PFSK-1 (cell line): ENCODE results near the gene KCNQ2.

ENCODE experiments used
- FOXP2 ChIP-seq: optimal IDR thresholded peaks from 2 replicates; pipeline ENCODE3; 2011; ENCODE audit warnings: borderline replicate concordance, control low read depth, inconsistent platforms; ENCODE audit not compliant: insufficient read depth; ENCODE audit errors: extremely low read length, extremely low read depth
- POLR2AphosphoS5 ChIP-seq: IDR thresholded peaks from 2 replicates; pipeline ENCODE4 v1.6.1; 2012; ENCODE audit warnings: low read depth, mild to moderate bottlenecking, control low read depth, low read length, moderate library complexity
- SIN3A ChIP-seq: IDR thresholded peaks from 2 replicates; pipeline ENCODE4 v1.6.1; 2012; ENCODE audit warnings: mild to moderate bottlenecking, low read length, moderate library complexity, borderline replicate concordance; ENCODE audit not compliant: insufficient read depth
- TAF1 ChIP-seq: IDR thresholded peaks from 2 replicates; pipeline ENCODE4 v1.6.1; 2012; ENCODE audit warnings: low read length, control low read depth, borderline replicate concordance; ENCODE audit not compliant: insufficient read depth
- TF ChIP-seq, protein P1 (sequence below), 2 experiments: IDR thresholded peaks; 2 replicates each; pipeline versions ENCODE4 v1.6.1 to v1.8.0; 2011 to 2012; ENCODE audit warnings: low read depth in 2 of 2, low read length in 2 of 2, control low read depth in 1 of 2, inconsistent platforms in 1 of 2, mild to moderate bottlenecking in 1 of 2, moderate library complexity in 1 of 2; ENCODE audit not compliant: insufficient read depth in 1 of 2

KCNQ2 gene

DNA sequence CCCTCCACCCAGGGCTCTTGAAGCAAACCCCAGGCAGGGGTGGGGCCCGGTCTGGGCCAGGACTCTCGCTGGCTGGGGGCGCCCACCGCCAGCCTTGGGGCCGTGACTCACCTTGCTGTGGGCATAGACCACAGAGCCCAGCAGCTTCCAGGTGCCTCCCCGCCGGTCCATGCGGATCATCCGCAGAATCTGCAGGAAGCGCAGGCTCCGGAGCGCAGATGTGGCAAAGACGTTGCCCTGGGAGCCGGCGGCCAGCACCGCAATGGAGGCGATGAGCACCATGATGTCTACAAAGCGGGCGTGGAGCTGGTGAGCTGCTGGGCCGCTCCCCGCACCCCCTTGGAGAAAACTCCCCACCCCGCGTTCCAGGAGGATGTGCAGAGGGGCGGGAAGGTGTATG, 27.9 kb downstream of the KCNQ2 start:
- TF ChIP-seq, protein P1, sequence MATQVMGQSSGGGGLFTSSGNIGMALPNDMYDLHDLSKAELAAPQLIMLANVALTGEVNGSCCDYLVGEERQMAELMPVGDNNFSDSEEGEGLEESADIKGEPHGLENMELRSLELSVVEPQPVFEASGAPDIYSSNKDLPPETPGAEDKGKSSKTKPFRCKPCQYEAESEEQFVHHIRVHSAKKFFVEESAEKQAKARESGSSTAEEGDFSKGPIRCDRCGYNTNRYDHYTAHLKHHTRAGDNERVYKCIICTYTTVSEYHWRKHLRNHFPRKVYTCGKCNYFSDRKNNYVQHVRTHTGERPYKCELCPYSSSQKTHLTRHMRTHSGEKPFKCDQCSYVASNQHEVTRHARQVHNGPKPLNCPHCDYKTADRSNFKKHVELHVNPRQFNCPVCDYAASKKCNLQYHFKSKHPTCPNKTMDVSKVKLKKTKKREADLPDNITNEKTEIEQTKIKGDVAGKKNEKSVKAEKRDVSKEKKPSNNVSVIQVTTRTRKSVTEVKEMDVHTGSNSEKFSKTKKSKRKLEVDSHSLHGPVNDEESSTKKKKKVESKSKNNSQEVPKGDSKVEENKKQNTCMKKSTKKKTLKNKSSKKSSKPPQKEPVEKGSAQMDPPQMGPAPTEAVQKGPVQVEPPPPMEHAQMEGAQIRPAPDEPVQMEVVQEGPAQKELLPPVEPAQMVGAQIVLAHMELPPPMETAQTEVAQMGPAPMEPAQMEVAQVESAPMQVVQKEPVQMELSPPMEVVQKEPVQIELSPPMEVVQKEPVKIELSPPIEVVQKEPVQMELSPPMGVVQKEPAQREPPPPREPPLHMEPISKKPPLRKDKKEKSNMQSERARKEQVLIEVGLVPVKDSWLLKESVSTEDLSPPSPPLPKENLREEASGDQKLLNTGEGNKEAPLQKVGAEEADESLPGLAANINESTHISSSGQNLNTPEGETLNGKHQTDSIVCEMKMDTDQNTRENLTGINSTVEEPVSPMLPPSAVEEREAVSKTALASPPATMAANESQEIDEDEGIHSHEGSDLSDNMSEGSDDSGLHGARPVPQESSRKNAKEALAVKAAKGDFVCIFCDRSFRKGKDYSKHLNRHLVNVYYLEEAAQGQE (IDR thresholded peaks at IDR 0.05; ENCODE audit: insufficient read depth in 1 of 2, low read depth in 2 of 2, low read length in 2 of 2), result no peak
- TF ChIP-seq TAF1 (no peak), POLR2AphosphoS5 (no peak), SIN3A (no peak), FOXP2 (no peak)

DNA sequence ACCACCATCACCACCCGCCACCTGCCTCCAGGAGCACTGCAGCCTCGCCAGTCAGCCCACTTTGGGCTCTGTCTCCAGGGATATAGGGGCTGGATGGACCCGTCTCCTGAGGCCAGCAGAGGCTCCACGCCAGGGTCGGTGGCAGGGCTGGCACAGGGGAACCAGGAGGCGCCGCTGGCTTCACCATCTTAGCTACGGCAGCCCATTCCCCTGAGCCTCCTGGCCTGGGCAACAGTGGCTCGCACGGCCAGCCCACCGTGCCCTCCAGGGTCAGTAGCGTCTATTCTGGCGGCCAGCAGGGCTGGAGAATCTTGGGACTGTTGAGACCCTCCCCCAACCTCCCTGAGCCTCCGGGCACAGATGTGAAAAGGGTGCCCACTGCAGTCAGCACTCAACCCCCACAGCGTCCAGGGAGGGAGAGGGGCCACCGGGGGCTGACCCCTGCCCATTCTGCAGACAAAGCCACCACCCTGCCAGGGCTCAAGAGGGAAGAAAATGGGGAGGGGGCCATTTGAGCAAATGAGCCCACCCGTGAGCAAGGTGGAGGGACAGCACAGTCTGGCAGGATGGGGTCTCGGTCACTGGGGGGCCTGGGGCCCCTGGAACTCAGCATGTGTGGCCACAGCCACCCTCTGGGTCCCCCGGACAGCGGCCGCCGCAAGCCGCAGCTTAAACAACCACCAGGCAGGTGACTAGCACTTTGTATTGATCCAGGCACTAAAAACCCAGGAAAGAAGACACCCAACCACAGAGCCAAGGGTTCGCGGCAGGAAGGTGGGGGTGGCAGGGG, 28.7 kb downstream of the KCNQ2 start:
- TF ChIP-seq FOXP2 (no peak), TAF1 (no peak), POLR2AphosphoS5 (no peak), SIN3A (no peak)
- TF ChIP-seq, protein P1 (IDR thresholded peaks at IDR 0.05; ENCODE audit: insufficient read depth in 1 of 2, low read depth in 2 of 2, low read length in 2 of 2), result no peak

DNA sequence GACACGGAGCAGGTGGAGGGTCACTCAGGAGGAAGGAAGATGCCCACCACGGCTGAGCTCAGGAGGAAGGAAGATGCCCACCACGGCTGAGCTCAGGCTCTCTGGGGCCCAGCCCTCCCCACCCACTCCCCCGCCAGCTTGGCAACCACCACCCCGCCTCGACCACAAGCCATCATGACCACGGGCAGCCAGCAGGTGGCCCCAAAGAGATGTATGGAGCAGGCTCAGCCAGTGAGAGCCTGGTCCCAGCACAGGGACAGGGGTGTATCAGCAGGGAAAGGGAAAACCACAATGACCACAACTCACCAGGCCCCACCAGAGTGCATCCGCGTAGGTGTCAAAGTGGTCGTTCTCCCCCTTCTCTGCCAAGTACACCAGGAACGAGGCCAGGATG, 30.4 kb downstream of the KCNQ2 start:
- no peak for TF ChIP-seq POLR2AphosphoS5
- TF ChIP-seq, protein P1 (IDR thresholded peaks at IDR 0.05; ENCODE audit: insufficient read depth in 1 of 2, low read depth in 2 of 2, low read length in 2 of 2), result no peak
- TF ChIP-seq TAF1, result no peak
- no peak for TF ChIP-seq SIN3A
- no peak for TF ChIP-seq FOXP2

DNA sequence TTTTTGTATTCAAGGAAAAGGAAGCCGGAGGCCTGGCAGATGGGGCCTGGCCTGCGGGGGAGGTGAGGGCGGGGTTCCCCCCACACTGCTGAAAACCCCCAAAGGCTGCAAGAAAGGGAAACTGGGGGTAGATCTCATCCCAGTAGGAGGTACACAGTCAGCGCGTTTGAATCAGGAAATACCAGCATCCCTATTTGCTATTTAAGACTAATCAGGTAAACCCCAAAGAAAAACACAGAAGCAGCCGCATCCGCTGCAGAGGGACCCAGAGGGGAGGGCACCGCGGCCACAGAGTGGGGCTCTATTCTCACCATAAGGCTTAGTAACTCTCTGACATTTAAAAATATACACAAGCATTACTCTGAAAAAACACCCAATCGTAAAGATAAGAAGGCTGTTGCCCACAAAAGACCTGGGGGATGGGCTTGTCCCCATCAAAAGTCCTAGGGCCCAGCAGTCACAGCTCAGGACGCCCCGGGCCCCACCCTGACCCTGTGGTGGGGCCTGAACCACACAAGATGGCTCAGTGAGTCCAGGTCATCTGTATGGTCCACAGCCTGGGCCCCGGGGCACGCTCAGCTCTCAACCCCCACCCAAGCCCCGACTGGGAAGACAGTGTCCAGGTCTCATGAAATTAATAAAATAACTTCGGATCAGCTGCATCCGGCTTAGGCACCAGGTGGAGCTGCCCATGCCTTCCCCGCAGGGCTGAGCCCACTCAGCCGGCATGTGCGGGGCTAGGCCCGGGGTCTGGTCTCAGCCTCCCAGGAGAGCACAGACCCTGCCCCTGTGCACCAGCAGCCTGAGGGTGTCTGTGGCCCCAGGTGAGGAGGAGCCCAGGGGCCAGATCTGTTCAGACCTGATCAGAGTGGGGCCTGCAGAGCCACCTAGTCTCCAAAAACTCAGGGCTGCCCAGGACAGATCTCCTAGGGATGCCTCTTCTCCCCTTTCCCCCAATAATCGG, 31.0 kb downstream of the KCNQ2 start:
- no peak for TF ChIP-seq FOXP2
- TF ChIP-seq POLR2AphosphoS5, result no peak

DNA sequence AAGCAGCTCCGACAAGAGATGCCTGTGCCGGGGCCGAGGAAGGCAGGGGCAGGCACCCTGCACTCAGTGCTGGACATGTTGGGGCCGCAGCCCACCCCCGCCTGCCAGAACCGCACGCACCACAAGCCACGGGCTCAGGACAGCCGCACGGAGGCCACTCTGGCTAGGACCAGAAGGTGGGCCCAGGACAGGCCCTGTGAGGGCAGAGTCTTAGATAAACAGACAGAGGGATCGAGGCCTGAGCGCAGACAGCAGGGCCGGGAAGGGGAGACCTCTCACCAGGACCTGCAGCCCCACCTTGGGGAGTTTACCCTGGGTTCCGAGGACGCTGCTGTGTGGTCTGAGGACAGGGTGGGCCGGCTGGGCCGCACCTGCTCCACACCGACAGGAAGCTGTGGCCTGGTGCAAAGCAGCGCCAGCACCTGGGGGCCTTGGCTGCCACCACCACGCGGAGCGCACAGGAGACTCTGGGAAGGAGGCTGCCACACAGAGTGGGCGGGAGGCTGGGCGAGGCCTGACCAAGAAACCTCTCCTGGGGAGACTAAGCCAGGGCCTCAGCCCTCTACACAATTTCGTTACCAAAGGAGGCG, 32.0 kb downstream of the KCNQ2 start:
- TF ChIP-seq SIN3A (no peak), TAF1 (no peak), POLR2AphosphoS5 (no peak), FOXP2 (no peak)
- TF ChIP-seq, protein P1 (IDR thresholded peaks at IDR 0.05; ENCODE audit: insufficient read depth in 1 of 2, low read depth in 2 of 2, low read length in 2 of 2), result no peak
